HG02571 (cell line): Measurements from ENCODE around the gene EI24.

Source experiments
- ATAC-seq: cut with Tn5 transposase; IDR thresholded peaks from one replicate; pipeline ENCODE4 v1.9.1; 2021; ENCODE audit warnings: mild to moderate bottlenecking, moderate library complexity; ENCODE audit not compliant: unreplicated experiment

EI24 gene

GRCh38 chr11:125626288-125626950 lies 57.1 kb downstream of the EI24 start:
- ATAC-seq, result peak; percentile 22

GRCh38 chr11:125627236-125627910 lies 58.1 kb downstream of the EI24 start:
- no peak for ATAC-seq
